ENCODE measurements around the gene CYB5R3.
"Not testable (repeated sequence)": the region's sequence is repeated elsewhere in the genome, so short reads cannot be mapped to it uniquely, and the experiment has no call there.

GRCh38 chr22:42666393-42666792 lies 17.2 kb upstream of the CYB5R3 start:
- TF ChIP-seq POLR2A, CTCF, POLR2AphosphoS5 (IDR thresholded peaks at IDR 0.05): not testable (repeated sequence)

Data from suprapubic skin (tissue), 4 donors.